PC-9 (cell line): ENCODE data around the gene DMRT1. TPM values are rescaled to one million over a fixed set of nuclear protein-coding genes. Genes with fewer than 3 reads are reported as not detected.

Experiments used
- BruUV-seq: library from RNA; stranded (reverse); fragments of 400-500 nt; replicated peaks from 2 replicates; lab custom pipeline; 2021; lab: Mats Ljungman, UMichigan
- CTCF ChIA-PET: fragments of 300-600 bp; sonication (Branson Sonifier 250); formaldehyde crosslinking; loops from one replicate; lab custom pipeline; 2022; ENCODE audit warnings: antibody characterized with exemption; lab: Charles Lee
- POLR2A ChIA-PET: fragments of 300-600 bp; sonication (Branson Sonifier 250); formaldehyde crosslinking; loops from one replicate; lab custom pipeline; 2022; ENCODE audit warnings: antibody characterized with exemption; ENCODE audit not compliant: unreplicated experiment; lab: Charles Lee
- DNase-seq, 2 experiments: peaks; one replicate each; pipeline versions ENCODE4 v3.0.0 to v3.0.0-alpha.2; 2015 to 2022; ENCODE audit warnings: mixed read lengths in 1 of 2
- H2AFZ ChIP-seq: fragments of 200-600 bp; sonication (generic); 2 replicates; pipeline ENCODE4 v1.8.1; 2017; ENCODE audit warnings: antibody characterized with exemption
- H3F3A ChIP-seq: fragments of 200-600 bp; sonication (generic); 2 replicates; pipeline ENCODE4 v1.8.1; 2017; ENCODE audit warnings: antibody characterized with exemption, mild to moderate bottlenecking, low read depth; ENCODE audit not compliant: insufficient read depth
- H3K27ac ChIP-seq: fragments of 200-600 bp; sonication (generic); 2 replicates; pipeline ENCODE4 v1.6.1; 2016; ENCODE audit warnings: mixed run types
- H3K27me3 ChIP-seq: fragments of 200-600 bp; sonication (generic); 2 replicates; pipeline ENCODE4 v1.6.1; 2016; ENCODE audit warnings: low read depth, mixed run types; ENCODE audit not compliant: insufficient read depth
- H3K36me3 ChIP-seq: fragments of 200-600 bp; sonication (generic); 2 replicates; pipeline ENCODE4 v1.6.1; 2016; ENCODE audit warnings: low read depth, mixed run types
- H3K4me1 ChIP-seq: fragments of 200-600 bp; sonication (generic); replicated peaks from 2 replicates; pipeline ENCODE4 v1.6.1; 2016; ENCODE audit warnings: mixed run types; ENCODE audit not compliant: insufficient read depth
- H3K4me2 ChIP-seq: fragments of 200-600 bp; sonication (generic); 2 replicates; pipeline ENCODE4 v1.6.1; 2017; ENCODE audit warnings: mixed run types
- H3K4me3 ChIP-seq: fragments of 200-600 bp; sonication (generic); 2 replicates; pipeline ENCODE4 v1.6.1; 2016; ENCODE audit warnings: mixed run types
- H3K79me2 ChIP-seq: fragments of 200-600 bp; sonication (generic); 2 replicates; pipeline ENCODE4 v1.6.1; 2017; ENCODE audit warnings: low read depth, mixed run types
- H3K9me2 ChIP-seq: fragments of 200-600 bp; sonication (generic); 2 replicates; pipeline ENCODE4 v1.8.1; 2017; ENCODE audit warnings: mild to moderate bottlenecking; ENCODE audit not compliant: insufficient read depth
- H3K9me3 ChIP-seq: fragments of 200-600 bp; sonication (generic); 2 replicates; pipeline ENCODE4 v1.8.1; 2016; ENCODE audit warnings: low read depth; ENCODE audit not compliant: insufficient read depth
- H4K20me1 ChIP-seq: fragments of 200-600 bp; sonication (generic); 2 replicates; pipeline ENCODE4 v1.8.1; 2017; ENCODE audit not compliant: insufficient read depth
- CTCF ChIP-seq: fragments of 200-600 bp; sonication (generic); conservative IDR thresholded peaks from 2 replicates; pipeline ENCODE4 v1.6.1; 2017; ENCODE audit warnings: mixed run types, antibody characterized with exemption, mild to moderate bottlenecking, moderate library complexity
- EZH2 ChIP-seq: fragments of 200-600 bp; sonication (generic); IDR thresholded peaks from 2 replicates; pipeline ENCODE4 v1.8.0; 2017; ENCODE audit warnings: antibody characterized with exemption, low read depth
- intact Hi-C: fragments of 100-400 bp; cut with micrococcal nuclease; formaldehyde crosslinking; loops from one replicate; pipeline ENCODE4 v1.10.0; 2022; ENCODE audit not compliant: unreplicated experiment
- total RNA-seq: library from RNA; stranded (reverse); gene quantifications from 2 replicates; pipeline ENCODE4 v1.2.3, GENCODE V29; 2021

DMRT1 gene
- total RNA-seq, 1 experiment from 2014 or later = not detected

- H3K9me3 ChIP-seq = no peaks in the 10 kb centered on the region
- H3K36me3 ChIP-seq = no peaks in the 10 kb centered on the region
- H3F3A ChIP-seq = no peaks in the 10 kb centered on the region
- ChIA-PET POLR2A (no interaction called here), CTCF (no interaction called here)
- peaks cover 76% of the 10 kb centered on the region for H3K27me3 ChIP-seq
- BruUV-seq = no TSS peak
- no peaks in the 10 kb centered on the region for H4K20me1 ChIP-seq
- no peak overlapping the region for H3K4me2 ChIP-seq
- H3K4me3 ChIP-seq = no peak overlapping the region
- TF ChIP-seq CTCF = no peak
- no peak for TF ChIP-seq EZH2
- intact Hi-C loops = no loop called here
- no peak overlapping the region for H2AFZ ChIP-seq
- DNase-seq = no peak
- no peaks in the 10 kb centered on the region for H3K79me2 ChIP-seq
- H3K9me2 ChIP-seq = no peaks in the 10 kb centered on the region
- no peaks in the 10 kb centered on the region for H3K4me1 ChIP-seq
- no peak overlapping the region for H3K27ac ChIP-seq
Observed at GRCh38 chr9:880725-881124, 39.2 kb downstream of the DMRT1 start.

- intact Hi-C loops = no loop called here
- no peak for TF ChIP-seq EZH2
- TF ChIP-seq CTCF = no peak
- H3K4me1 ChIP-seq = no peaks in the 10 kb centered on the region
Observed at GRCh38 chr9:882416-882924, 41.0 kb downstream of the DMRT1 start.

GRCh38 chr9:883011-883410, 41.5 kb downstream of the DMRT1 start:
- H3F3A ChIP-seq = no peaks in the 10 kb centered on the region
- BruUV-seq = no TSS peak
- CTCF ChIA-PET = no interaction called here

More at GRCh38 chr9:882416-882924, 41.0 kb downstream of the DMRT1 start:
- Histone ChIP-seq H3K27ac (no peak overlapping the region), H2AFZ (no peak overlapping the region), H3K79me2 (no peaks in the 10 kb centered on the region), H3F3A (no peaks in the 10 kb centered on the region), H3K9me2 (no peaks in the 10 kb centered on the region), H3K4me3 (no peak overlapping the region), H4K20me1 (no peaks in the 10 kb centered on the region), H3K4me2 (no peak overlapping the region), H3K9me3 (no peaks in the 10 kb centered on the region), H3K36me3 (no peaks in the 10 kb centered on the region), H3K27me3 (peaks cover 76% of the 10 kb centered on the region)
- DNase-seq = no peak
- BruUV-seq = no TSS peak
- POLR2A ChIA-PET = no interaction called here
- CTCF ChIA-PET = no interaction called here

More at GRCh38 chr9:883011-883410, 41.5 kb downstream of the DMRT1 start:
- no peak overlapping the region for H3K27ac ChIP-seq
- H3K4me3 ChIP-seq = no peak overlapping the region
- H4K20me1 ChIP-seq = no peaks in the 10 kb centered on the region
- H3K4me1 ChIP-seq = no peaks in the 10 kb centered on the region
- DNase-seq = no peak
- no peaks in the 10 kb centered on the region for H3K9me3 ChIP-seq
- H2AFZ ChIP-seq = no peak overlapping the region
- H3K36me3 ChIP-seq = no peaks in the 10 kb centered on the region
- H3K27me3 ChIP-seq = peaks cover 76% of the 10 kb centered on the region
- TF ChIP-seq EZH2 = no peak
- TF ChIP-seq CTCF = no peak
- POLR2A ChIA-PET = no interaction called here
- H3K79me2 ChIP-seq = no peaks in the 10 kb centered on the region
- H3K4me2 ChIP-seq = no peak overlapping the region
- no peaks in the 10 kb centered on the region for H3K9me2 ChIP-seq
- intact Hi-C loops = no loop called here
